ENCODE data around the gene TMEM170A.

The TMEM170A gene

DNA sequence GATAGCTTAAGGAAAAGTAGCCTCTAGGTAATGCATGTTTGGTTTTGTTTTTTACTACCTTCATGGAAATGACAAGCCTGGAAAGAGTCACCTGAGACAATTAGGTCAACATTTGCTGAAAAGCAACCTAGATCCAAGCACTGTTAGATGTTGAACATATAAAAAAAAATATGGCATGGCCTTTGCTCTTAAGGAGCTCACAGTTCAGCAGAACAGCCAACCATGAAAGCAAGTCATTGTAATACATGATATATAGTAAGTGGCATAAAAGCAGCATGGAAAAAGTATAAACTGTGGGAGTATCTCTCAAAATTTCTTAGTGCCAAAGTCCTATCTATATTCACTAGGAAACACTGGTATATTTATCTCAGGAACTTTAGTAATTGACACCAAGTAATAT, 62.8 kb downstream of the TMEM170A start:
- no peak for DNase-seq (ENCODE audit: low spot score)

DNA sequence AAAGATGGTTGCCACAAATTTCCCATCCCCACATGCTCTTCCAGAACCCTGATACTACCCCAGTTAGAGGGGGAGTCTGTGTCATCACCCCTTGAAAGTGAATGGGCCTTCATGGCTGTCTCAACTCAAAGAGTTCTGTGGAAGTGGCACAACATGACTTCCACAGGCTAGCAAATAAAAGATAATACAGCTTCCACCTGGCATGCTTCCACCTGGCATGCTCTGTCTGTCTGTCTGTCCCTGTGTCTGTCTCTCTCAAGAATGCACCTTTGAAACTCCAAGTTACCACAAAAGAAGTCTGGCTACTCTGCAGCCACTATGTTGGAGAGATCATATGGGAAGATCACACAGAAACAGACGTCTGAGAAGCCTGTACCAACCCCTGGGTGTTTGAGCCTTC, 66.2 kb downstream of the TMEM170A start:
- DNase-seq (ENCODE audit: low spot score): no peak

DNA sequence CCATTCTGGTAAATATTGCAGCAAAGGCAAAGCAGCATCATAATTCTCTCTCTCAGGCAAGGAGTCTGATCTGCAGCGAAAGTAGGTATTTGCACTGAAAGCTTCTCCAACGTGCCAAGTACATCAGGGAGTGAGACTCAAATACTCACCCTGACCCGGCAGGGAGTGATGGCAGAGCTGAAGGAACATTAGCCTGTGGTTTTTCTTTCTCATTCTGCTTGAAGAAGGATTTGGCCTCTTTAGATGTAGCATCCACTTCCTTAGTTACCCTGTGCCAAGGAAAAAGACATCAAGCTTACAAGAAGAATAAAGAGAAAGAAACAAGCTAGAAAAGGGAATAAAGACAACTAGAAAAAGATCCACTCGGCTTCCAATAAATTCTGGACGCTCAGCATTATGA, 69.5 kb downstream of the TMEM170A start:
- no peak for DNase-seq (ENCODE audit: low spot score)

All from globus pallidus (tissue), 1 donor.